Endothelial cell (in vitro differentiated cells): ENCODE data around the gene CLCN5. TPM values are rescaled to one million over a fixed set of nuclear protein-coding genes. Genes with fewer than 3 reads are reported as not detected.

Source experiments
- DNase-seq: peaks from one replicate; pipeline ENCODE4 v3.0.0; 2021; ENCODE audit warnings: low spot score
- H3K27ac Mint-ChIP-seq: one replicate; pipeline ENCODE4 v1.8.0; 2021; ENCODE audit warnings: mixed read lengths, inconsistent platforms; ENCODE audit not compliant: unreplicated experiment
- H3K27me3 Mint-ChIP-seq: one replicate; pipeline ENCODE4 v1.8.0; 2021; ENCODE audit warnings: mild to moderate bottlenecking, moderate library complexity, mixed read lengths, inconsistent platforms; ENCODE audit not compliant: unreplicated experiment
- H3K36me3 Mint-ChIP-seq: one replicate; pipeline ENCODE4 v1.8.0; 2021; ENCODE audit warnings: mild to moderate bottlenecking, low read depth, mixed read lengths, inconsistent platforms; ENCODE audit not compliant: unreplicated experiment
- H3K4me1 Mint-ChIP-seq: one replicate; pipeline ENCODE4 v1.8.0; 2021; ENCODE audit warnings: mild to moderate bottlenecking, mixed read lengths, inconsistent platforms; ENCODE audit not compliant: unreplicated experiment
- H3K4me3 Mint-ChIP-seq: one replicate; pipeline ENCODE4 v1.8.0; 2021; ENCODE audit warnings: mild to moderate bottlenecking, mixed read lengths, inconsistent platforms; ENCODE audit not compliant: unreplicated experiment
- H3K9me3 Mint-ChIP-seq: one replicate; pipeline ENCODE4 v1.8.0; 2021; ENCODE audit warnings: mixed read lengths, inconsistent platforms; ENCODE audit not compliant: unreplicated experiment
- total RNA-seq: library from RNA; stranded (reverse); fragmentation: NEBNext Ultra II Directional; extraction: Animal tissue kit (Norgen Biotek cat#: 25700); gene quantifications from one replicate; pipeline ENCODE4 v1.2.1, GENCODE V29; 2021; ENCODE audit not compliant: unreplicated experiment
- TF ChIP-seq, protein P1 (sequence below): fragments of 200-600 bp; sonication (generic); IDR thresholded peaks from one replicate; pipeline ENCODE4 v1.5.0; 2021; ENCODE audit warnings: antibody characterized with exemption; ENCODE audit not compliant: unreplicated experiment

CLCN5 gene
- total RNA-seq, 1 donor from 2014 or later = 5.7 TPM

DNA sequence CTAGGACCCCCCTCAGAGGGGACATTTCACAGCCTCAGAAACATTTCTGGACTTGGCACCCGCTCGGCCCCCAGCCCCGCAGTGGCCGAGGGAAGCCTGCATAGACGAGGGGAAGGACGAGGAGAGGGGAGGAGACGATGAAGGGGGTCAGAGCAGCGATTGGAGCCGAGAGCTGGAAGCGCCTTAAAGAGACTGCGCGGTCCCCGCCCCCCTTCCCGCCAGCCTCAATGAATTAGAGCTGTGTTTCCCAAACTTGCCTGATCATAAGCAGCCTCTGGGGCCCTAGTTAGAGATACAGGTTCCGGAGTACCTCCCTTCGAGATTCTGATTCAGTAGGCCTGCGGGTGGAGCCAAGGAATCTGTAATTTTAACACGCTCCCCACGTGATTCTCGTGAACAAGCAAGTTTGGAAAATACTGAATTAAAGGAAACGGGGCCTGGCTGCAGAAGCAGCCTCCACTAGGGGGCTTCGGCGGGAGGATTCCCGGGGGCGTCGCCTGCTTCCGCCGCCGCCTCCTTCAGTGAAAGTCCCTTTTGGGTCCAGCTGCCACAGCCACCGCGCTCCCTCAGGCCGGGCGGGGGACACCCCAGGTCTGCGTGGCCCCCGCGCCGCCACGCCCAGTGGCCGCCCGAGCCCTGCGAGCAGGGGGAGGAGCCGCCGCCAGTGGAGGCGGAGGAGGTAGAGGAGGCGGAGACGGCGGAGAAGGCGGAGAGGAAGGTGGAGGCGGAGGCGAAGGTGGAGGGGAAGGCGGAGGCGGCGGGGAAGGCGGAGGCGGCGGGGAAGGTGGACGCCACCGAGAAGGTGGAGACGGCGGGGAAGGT is 43.4 kb upstream of the CLCN5 start, which contains the start of gene USP27X:
TSS of gene USP27X (plus strand) at position 651 of the 822 bp plus-strand sequence. CDS start 824 bp downstream, outside the sequence.
- H3K4me3 Mint-ChIP-seq = peak within 1 kb of the TSS; percentile 90
- TF ChIP-seq, protein P1, sequence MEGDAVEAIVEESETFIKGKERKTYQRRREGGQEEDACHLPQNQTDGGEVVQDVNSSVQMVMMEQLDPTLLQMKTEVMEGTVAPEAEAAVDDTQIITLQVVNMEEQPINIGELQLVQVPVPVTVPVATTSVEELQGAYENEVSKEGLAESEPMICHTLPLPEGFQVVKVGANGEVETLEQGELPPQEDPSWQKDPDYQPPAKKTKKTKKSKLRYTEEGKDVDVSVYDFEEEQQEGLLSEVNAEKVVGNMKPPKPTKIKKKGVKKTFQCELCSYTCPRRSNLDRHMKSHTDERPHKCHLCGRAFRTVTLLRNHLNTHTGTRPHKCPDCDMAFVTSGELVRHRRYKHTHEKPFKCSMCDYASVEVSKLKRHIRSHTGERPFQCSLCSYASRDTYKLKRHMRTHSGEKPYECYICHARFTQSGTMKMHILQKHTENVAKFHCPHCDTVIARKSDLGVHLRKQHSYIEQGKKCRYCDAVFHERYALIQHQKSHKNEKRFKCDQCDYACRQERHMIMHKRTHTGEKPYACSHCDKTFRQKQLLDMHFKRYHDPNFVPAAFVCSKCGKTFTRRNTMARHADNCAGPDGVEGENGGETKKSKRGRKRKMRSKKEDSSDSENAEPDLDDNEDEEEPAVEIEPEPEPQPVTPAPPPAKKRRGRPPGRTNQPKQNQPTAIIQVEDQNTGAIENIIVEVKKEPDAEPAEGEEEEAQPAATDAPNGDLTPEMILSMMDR = peak; percentile 60
- H3K9me3 Mint-ChIP-seq = no peaks in the 10 kb centered on the region
- no peaks in the 10 kb centered on the region for H3K27me3 Mint-ChIP-seq
- no peaks in the 10 kb centered on the region for H3K36me3 Mint-ChIP-seq
- H3K27ac Mint-ChIP-seq = peak within 1 kb of the TSS; percentile 30
- DNase-seq = peak; percentile 59
- H3K4me1 Mint-ChIP-seq = peaks cover 15% of the 10 kb centered on the region

DNA sequence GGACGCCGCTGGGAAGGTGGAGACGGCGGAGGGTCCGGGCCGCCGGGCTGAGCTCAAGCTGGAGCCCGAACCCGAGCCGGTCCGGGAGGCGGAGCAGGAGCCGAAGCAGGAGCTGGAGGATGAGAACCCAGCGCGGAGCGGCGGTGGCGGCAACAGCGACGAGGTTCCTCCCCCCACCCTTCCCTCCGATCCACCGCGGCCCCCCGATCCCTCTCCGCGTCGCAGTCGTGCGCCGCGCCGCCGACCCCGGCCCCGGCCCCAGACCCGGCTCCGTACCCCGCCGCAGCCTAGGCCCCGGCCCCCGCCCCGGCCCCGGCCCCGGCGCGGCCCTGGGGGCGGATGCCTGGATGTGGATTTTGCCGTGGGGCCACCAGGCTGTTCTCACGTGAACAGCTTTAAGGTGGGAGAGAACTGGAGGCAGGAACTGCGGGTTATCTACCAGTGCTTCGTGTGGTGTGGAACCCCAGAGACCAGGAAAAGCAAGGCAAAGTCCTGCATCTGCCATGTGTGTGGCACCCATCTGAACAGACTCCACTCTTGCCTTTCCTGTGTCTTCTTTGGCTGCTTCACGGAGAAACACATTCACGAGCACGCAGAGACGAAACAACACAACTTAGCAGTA is 42.6 kb upstream of the CLCN5 start:
- peaks cover 15% of the 10 kb centered on the region for H3K4me1 Mint-ChIP-seq
- TF ChIP-seq, protein P1 = no peak
- no peak for DNase-seq
- no peaks in the 10 kb centered on the region for H3K9me3 Mint-ChIP-seq
- H3K36me3 Mint-ChIP-seq = no peaks in the 10 kb centered on the region
- peaks cover 3% of the 10 kb centered on the region for H3K27me3 Mint-ChIP-seq
- peak overlapping the region; percentile 90 for H3K4me3 Mint-ChIP-seq
- peak overlapping the region; percentile 18 for H3K27ac Mint-ChIP-seq

DNA sequence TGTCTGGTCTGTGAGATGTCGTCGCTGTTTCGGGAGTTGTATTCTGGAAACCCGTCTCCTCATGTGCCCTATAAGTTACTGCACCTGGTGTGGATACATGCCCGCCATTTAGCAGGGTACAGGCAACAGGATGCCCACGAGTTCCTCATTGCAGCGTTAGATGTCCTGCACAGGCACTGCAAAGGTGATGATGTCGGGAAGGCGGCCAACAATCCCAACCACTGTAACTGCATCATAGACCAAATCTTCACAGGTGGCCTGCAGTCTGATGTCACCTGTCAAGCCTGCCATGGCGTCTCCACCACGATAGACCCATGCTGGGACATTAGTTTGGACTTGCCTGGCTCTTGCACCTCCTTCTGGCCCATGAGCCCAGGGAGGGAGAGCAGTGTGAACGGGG is 41.7 kb upstream of the CLCN5 start:
- peaks cover 3% of the 10 kb centered on the region for H3K27me3 Mint-ChIP-seq
- H3K27ac Mint-ChIP-seq = no peak overlapping the region
- no peak overlapping the region for H3K4me3 Mint-ChIP-seq
- H3K9me3 Mint-ChIP-seq = no peaks in the 10 kb centered on the region
- peaks cover 15% of the 10 kb centered on the region for H3K4me1 Mint-ChIP-seq
- no peak for DNase-seq
- TF ChIP-seq, protein P1 = no peak
- no peaks in the 10 kb centered on the region for H3K36me3 Mint-ChIP-seq

DNA sequence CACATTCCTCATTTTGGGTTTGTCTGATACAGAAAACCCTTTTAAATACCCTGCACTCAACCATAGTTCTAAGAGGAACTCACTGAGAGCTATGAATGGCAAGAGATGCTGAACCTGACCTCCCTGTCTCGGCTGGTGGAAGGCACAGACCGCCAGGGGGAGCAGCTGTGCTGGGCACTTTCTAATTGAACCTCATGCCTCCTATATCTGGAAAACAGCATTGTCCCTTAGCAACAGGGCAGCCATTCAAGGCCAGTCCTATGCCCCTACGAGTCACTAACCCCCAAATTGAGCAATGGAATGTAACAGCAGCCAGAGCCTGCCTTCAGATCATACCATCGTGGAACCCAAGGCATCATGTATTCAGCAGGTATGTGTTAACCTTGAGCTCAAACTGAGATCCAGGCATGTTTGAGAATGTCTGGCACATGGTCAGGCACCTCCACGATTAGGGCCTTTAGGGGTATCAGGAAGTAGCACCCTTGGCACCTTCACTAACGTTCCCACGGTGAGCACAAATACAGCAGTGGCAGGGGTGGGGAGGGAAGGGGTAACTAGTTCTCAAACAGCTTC is 38.0 kb upstream of the CLCN5 start:
- Mint-ChIP-seq H3K27ac (peak overlapping the region; percentile 86), H3K4me3 (no peak overlapping the region), H3K4me1 (peaks cover 10% of the 10 kb centered on the region), H3K27me3 (peaks cover 3% of the 10 kb centered on the region), H3K9me3 (no peaks in the 10 kb centered on the region), H3K36me3 (no peaks in the 10 kb centered on the region)
- TF ChIP-seq, protein P1 = peak; percentile 49
- DNase-seq = peak; percentile 70
